ENCODE measurements around the gene KIAA1958.

- no peak for TF ChIP-seq CTCF (conservative IDR thresholded peaks at IDR 0.05; ENCODE audit: low read depth, low read length)
- no peak for TF ChIP-seq EZH2 (IDR thresholded peaks at IDR 0.05; ENCODE audit: low read length, unreplicated experiment)
Measured at GRCh38 chr9:112526973-112527372, 40.3 kb downstream of the KIAA1958 start.
